ENCODE results near the gene TENT5D.

The TENT5D gene

DNA sequence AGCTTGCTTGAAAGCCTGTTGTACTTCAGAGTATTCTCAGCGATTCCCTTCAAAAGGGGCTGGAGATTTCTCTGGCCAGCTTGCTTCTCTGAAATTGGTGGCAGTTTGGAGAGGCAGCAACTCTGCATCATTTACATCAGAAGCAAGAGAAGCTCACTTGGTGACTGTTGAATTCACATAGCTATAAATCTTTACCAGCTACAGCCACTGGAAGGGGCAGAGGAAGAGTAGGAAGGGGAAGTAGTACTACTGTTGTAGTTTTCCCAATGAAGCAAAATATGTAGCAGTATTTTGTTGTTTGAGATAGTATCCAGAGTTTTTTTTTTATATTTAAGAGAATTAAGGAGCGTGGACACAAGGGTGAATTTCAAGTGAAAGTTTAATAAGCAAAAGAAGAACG lies 2.8 kb downstream of the TENT5D start:
- Histone ChIP-seq H4K20me1 (ENCODE audit: low read depth, low read length) (no peaks in the 10 kb centered on the region), H2AFZ (ENCODE audit: low read depth, low read length, severe bottlenecking) (no peak overlapping the region), H3K9me2 (replicated peaks; ENCODE audit: insufficient read depth, low read length) (no peaks in the 10 kb centered on the region), H3K27ac (ENCODE audit: low read depth, low read length) (no peak overlapping the region), H3K9ac (ENCODE audit: low read length) (no peak overlapping the region), H3K36me3 (ENCODE audit: low read length) (no peaks in the 10 kb centered on the region), H3K27me3 (ENCODE audit: low read length) (no peaks in the 10 kb centered on the region), H3K9me3 (ENCODE audit: insufficient read depth, low read length) (no peaks in the 10 kb centered on the region), H3K4me3 (ENCODE audit: insufficient read depth, low read length, poor library complexity, severe bottlenecking) (no peak overlapping the region), H3K79me2 (ENCODE audit: insufficient read depth, low read length) (no peaks in the 10 kb centered on the region), H3F3A (ENCODE audit: insufficient read depth) (no peaks in the 10 kb centered on the region), H3K4me2 (ENCODE audit: low read depth, low read length, poor library complexity, severe bottlenecking) (no peak overlapping the region)
- TF ChIP-seq EZH2phosphoT487 (conservative IDR thresholded peaks at IDR 0.05; ENCODE audit: low read length) = no peak
- no peak for TF ChIP-seq CTCF (IDR thresholded peaks at IDR 0.05; ENCODE audit: insufficient read depth, low read length, poor library complexity, severe bottlenecking)

- Histone ChIP-seq H3K9ac (ENCODE audit: low read length) (no peak overlapping the region), H3K27me3 (ENCODE audit: low read length) (no peaks in the 10 kb centered on the region), H3K79me2 (ENCODE audit: insufficient read depth, low read length) (no peaks in the 10 kb centered on the region), H3K4me3 (ENCODE audit: insufficient read depth, low read length, poor library complexity, severe bottlenecking) (no peak overlapping the region), H3K9me3 (ENCODE audit: insufficient read depth, low read length) (no peaks in the 10 kb centered on the region), H3F3A (ENCODE audit: insufficient read depth) (no peaks in the 10 kb centered on the region), H2AFZ (ENCODE audit: low read depth, low read length, severe bottlenecking) (no peak overlapping the region), H4K20me1 (ENCODE audit: low read depth, low read length) (no peaks in the 10 kb centered on the region), H3K27ac (ENCODE audit: low read depth, low read length) (no peak overlapping the region), H3K4me2 (ENCODE audit: low read depth, low read length, poor library complexity, severe bottlenecking) (no peak overlapping the region), H3K36me3 (ENCODE audit: low read length) (no peaks in the 10 kb centered on the region), H3K9me2 (replicated peaks; ENCODE audit: insufficient read depth, low read length) (no peaks in the 10 kb centered on the region)
- no peak for TF ChIP-seq EZH2phosphoT487 (conservative IDR thresholded peaks at IDR 0.05; ENCODE audit: low read length)
- no peak for TF ChIP-seq CTCF (IDR thresholded peaks at IDR 0.05; ENCODE audit: insufficient read depth, low read length, poor library complexity, severe bottlenecking)
Observed at GRCh38 chrX:80423744-80424143, 3.5 kb downstream of the TENT5D start.

DNA sequence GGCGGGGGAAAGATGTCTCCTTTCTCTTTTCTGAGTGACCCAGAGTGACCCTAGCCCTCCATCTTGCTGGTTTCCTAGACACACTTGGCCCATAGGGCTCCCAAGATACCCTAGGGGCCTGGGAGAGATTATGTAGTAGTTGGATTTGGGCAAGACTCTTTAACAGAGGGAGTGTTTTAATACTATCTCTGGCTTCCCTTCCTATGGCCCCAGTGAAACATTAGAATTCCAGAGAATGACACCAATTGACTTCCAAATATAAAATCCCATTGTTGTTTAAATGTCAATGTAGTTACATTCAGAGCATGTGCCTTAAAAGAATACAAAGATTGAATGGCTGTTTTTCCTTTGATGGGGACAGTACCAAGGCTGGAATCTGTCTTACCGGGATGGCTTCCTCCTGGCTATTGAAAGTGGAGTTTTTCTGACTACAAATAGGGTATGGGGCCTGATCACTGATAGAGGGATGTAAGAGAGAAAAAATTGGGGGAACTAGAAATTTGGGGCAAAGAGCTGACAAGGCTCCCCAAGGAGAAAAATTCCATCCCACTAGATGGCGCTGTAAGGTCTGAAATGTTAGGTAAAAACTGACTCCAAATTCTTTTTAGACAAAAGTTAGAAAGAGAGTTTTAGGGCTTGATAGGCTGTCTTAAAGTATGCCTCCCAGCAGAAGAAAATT lies 10.7 kb downstream of the TENT5D start:
- Histone ChIP-seq H4K20me1 (ENCODE audit: low read depth, low read length) (no peaks in the 10 kb centered on the region), H3F3A (ENCODE audit: insufficient read depth) (no peaks in the 10 kb centered on the region), H3K27ac (ENCODE audit: low read depth, low read length) (no peak overlapping the region), H3K9me3 (ENCODE audit: insufficient read depth, low read length) (no peaks in the 10 kb centered on the region), H3K9ac (ENCODE audit: low read length) (no peak overlapping the region), H3K79me2 (ENCODE audit: insufficient read depth, low read length) (no peaks in the 10 kb centered on the region), H3K4me3 (ENCODE audit: insufficient read depth, low read length, poor library complexity, severe bottlenecking) (no peak overlapping the region), H3K36me3 (ENCODE audit: low read length) (no peaks in the 10 kb centered on the region), H3K27me3 (ENCODE audit: low read length) (no peaks in the 10 kb centered on the region), H2AFZ (ENCODE audit: low read depth, low read length, severe bottlenecking) (no peak overlapping the region), H3K9me2 (replicated peaks; ENCODE audit: insufficient read depth, low read length) (no peaks in the 10 kb centered on the region), H3K4me2 (ENCODE audit: low read depth, low read length, poor library complexity, severe bottlenecking) (no peak overlapping the region)
- TF ChIP-seq EZH2phosphoT487 (conservative IDR thresholded peaks at IDR 0.05; ENCODE audit: low read length) (no peak), CTCF (IDR thresholded peaks at IDR 0.05; ENCODE audit: insufficient read depth, low read length, poor library complexity, severe bottlenecking) (no peak)

Measured in SU-DHL-6 (cell line).